Caki2 (cell line): ENCODE measurements around the gene CTSF. TPM values are rescaled to one million over a fixed set of nuclear protein-coding genes. Genes with fewer than 3 reads are reported as not detected.
"Not testable (repeated sequence)": the region's sequence is repeated elsewhere in the genome, so short reads cannot be mapped to it uniquely, and the experiment has no call there.

ENCODE experiments used
- DNase-seq: peaks from one replicate; pipeline ENCODE4 v3.0.0-alpha.2; 2015; ENCODE audit warnings: low read depth
- in situ Hi-C: cut with HindIII; loops from 2 replicates; pipeline ENCODE4 v1.10.0; 2016; ENCODE audit warnings: low sequenced_read_pairs, low pct_unique_long_range_greater_than_20kb, mixed read lengths
- total RNA-seq: library from RNA; depleted of rRNA; stranded (reverse); fragments of >200 nt; shearing (Covaris generic); gene quantifications from 2 replicates; pipeline ENCODE4 v1.2.3, GENCODE V29; 2014; ENCODE audit warnings: low replicate concordance

The CTSF gene
- total RNA-seq, 1 experiment from 2014 or later = not detected

DNA sequence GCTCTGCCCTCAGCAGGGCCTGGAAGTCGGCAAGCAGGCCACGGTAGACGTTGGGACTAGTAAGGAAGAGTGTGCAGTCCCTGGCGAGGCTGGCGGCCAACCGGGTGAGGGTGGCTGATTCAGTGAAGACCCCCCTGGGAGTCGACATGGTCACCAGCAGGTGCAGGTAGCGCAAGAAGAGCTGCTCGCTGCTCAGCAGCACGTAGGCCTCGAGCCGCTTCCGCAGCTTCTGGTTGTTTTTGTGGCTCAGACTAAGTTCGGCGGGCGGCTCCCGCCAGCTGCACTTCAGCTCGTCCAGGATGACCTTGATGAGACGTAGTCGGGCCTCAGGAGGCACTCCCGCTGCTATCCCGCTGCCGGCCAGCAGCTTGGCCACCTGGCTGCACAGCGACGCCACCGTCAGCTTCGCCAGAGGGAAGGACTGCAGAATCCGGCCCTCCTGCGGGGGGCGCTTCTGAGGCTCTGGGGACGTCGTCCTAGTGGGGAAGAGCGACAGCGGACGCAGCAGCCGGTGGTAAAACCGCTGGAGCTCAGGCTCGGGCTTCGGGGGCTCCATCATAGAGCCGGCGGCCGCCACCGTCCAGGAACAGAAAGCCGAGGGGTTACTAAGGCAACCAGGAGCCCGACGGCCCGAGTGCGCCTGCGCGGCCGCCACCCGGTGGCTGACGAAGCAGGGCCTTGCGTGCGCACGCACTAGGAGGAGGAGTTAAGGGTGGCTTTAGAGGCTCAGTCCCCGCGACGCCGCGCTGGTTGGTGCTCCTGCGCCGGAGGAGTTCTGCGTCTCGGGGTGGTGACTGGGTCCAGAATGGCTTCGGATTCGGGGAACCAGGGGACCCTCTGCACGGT is 24.3 kb upstream of the CTSF start, which contains the start of the genes CCDC87 and CCS:
TSS of gene CCDC87 (minus strand) at position 607 of the 846 bp plus-strand sequence. CDS start at position 559, 48 bp downstream.
TSS of gene CCS (plus strand) at position 729 of the 846 bp plus-strand sequence. CDS start at position 806, 77 bp downstream.
- peak; percentile 90 for DNase-seq
- in situ Hi-C loops = no loop called here

DNA sequence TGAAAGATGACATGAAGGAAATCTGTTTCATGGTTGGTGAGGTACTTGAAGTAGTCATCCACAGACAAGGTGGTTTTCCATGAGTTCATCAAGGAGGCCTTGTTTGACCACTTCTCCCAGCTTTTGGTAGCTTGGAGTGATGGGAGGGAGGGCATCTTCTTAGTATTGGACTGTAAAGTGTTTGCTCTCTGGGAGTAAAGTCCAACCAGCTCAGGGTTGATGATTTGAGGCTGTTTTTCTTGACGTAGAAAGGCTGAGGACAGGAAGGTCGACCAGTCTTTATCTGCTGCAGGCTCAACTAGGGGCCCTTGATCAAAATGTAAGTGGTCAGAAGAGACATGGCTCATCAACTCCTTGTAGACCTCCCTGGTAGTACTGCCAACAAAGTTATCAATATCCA is 22.8 kb upstream of the CTSF start:
- DNase-seq = no peak
- in situ Hi-C loops = no loop called here

DNA sequence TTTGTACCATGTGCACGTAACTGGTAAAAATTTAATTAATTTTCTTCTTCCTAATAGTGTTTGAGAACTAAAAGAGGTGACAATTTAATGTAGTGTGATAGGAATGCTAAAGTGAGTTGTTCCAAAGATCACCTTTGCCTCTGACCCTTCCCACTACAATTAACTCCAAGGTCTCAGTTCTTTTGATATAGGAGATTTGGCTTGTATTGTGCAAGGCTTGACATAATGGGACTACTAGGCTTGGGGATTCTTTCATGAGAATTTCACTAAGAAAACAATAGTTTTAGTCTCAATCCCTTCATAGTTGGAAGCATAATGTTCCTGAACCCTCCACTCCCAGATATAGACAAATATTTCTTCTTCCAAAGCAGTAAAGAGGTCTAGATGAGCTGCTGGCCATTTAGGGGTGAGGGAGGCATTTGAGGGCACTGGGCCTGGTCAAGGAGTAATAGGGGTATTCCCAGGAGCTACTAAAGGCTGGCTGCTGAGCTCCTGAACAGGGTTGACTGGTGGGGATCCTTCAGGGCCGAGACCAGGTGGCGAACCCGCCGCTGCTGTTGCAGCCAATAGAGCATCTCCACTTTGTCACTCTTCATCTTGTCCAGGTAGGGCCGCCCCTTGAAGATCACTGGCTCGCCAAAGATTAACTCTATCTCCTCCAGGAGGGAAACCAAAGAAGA is 21.7 kb upstream of the CTSF start:
- DNase-seq = no peak
- in situ Hi-C loops = no loop called here

DNA sequence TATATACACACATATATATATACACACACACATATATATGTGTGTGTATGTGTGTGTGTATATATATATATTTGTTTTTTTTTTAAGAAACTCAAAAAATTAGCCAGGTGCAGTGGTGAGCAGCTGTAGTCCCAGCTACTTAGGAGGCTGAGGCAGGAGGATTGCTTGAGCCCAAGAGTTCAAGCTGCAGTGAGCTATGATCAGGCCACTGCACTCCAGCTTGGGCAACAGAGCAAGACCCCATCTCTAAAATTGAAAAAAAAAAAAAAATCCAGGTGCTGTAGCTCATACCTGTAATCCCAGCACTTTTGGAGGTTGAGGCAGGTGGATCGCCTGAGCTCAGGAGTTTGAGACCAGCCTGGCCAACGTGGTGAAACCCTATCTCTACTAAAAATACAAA is 20.9 kb upstream of the CTSF start:
- in situ Hi-C loops, DNase-seq: not testable (repeated sequence)

DNA sequence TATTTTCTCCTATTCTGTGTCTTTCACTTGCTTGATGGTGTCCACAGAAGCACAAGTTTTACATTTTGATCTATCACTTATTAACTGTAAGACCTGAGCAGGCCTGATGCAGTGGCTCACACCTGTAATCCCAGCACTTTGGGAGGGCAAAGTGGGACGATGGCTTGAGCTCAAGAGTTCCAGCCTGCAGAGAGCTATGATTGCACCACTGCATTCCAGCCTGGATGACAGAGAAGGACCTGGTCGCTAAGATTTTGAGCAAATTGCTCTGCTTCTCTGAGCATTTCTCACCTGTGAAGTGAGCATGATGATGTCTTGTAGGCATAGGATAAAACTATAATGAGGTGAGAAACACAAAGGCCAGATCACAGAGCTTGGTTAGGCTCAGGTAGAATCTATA is 17.7 kb upstream of the CTSF start:
- in situ Hi-C loops = no loop called here

DNA sequence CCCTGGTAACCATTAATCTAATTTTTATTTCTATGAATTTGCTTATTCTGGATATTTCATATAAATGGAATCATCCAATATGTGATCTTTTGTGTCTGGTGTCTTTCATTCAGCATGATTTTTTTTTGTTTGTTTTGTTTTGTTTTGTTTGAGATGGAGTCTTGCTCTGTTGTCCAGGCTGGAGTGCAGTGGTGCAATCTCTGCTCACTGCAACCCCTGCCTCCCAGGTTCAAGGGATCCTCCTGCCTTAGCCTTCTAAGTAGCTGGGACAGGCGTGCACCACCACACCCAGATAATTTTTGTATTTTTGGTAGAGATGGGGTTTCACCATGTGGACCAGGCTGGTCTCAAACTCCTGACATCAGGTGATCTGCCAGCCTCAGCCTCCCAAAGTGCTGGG is 17.0 kb upstream of the CTSF start:
- DNase-seq, in situ Hi-C loops: not testable (repeated sequence)

More for the DNA sequence above, 17.7 kb upstream of the CTSF start:
- no peak for DNase-seq

DNA sequence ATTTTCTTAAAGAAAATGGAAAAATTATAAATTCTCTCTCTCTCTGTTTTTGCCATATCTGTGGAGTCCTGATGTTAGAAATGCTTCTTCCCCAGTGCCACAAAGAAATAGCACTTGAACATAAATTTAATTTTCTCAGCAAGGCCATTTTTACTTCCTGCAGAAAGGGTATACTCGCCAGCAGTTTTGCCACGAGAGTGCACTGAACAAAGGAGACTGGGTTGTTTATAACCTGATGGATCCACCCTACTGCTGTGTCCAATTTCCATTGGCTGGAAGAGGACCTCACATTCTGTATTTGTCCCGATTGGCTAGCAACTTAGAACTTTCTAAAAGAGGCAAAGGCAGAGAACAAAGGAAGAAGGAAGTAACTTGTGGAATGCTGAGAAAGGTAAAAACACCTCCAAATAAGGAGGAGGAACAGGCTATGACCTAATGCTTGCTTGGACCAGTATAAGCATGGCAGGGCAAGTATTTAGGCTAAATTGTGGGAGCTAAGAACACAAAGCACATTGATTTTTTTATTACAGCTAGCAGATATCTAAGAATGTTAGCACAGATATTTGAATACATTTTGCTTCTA is 14.2 kb upstream of the CTSF start:
- in situ Hi-C loops, DNase-seq: not testable (repeated sequence)

DNA sequence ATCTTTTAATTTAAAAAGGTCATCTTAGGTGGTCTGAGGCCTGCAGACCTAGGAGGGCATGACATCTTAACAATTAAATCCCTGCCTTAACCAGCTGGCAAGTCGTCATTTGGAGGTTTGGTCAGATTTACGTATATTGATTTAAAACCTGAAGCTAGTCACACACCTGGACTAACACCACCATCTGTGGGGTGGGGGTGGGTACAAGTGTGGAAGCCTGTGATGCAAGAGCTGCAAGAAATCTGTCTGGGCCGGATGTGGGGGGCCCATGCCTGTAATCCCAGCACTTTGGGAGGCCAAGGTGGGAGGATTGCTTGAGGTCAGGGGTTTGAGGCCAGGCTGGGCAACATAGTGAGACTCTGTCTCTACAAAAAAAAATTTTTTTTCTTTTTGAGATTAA is 12.9 kb upstream of the CTSF start:
- in situ Hi-C loops = no loop called here
- no peak for DNase-seq

DNA sequence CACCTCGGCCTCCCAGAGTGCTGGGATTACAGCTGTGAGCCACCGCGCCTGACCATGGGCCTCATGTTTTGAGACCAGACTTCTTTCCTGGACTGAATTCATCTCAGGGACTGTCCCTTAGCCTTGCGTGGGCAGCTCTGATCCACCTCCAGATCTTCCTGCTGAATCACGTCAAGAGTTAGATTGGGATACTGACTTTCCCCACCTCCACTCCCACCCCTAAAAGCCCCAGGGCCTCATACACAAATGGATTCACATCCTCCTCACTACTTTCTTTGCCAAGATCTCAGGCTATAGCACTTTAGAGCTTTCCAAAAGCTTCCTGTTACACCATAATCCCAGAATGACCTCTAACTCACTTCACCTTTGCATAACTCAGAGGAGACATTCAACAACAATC is 12.4 kb upstream of the CTSF start:
- in situ Hi-C loops = no loop called here
- DNase-seq = no peak

DNA sequence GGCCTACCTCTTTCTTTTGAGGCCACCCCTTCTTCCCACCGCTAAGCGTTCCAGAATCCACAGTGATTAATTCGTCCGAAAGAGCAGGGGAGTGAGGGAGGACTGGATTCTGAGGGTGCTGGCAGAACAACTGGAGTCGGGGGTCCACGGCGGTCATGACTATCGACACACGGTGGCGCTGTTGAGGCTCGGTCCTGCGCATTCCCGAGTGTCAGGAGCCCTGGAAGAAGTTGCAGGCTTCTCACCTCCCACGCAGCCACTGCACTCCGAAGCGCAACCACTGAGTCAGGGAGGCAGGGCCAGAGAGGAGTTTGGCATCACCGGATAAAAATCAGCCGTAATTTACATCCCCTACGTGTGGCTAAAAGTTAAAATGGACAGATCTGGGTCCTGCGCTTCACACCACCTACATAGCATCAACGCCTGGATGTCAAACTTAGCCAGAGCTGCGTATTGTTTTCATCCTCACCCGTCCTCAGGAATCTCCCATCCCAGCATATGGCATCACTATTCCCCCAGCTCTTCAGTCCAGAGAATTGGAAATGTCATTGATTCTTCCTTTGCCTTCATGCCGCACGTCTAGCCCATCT is 10.7 kb upstream of the CTSF start:
- DNase-seq = no peak
- in situ Hi-C loops = no loop called here

DNA sequence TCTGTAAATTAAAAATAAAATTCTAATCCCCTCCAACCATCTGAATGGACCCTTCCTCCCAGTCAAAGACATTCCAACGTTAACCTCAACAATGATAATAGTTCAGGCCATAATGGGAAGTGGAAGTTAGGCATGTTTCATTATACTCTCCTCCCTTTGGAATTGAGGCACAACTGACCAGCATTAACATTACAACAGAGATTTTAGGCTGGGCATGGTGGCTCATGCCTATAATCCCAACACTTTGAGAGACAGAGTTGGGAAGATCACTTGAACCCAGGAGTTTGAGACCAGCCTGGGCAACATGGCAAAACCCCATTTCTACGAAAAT is 2.4 kb upstream of the CTSF start:
- in situ Hi-C loops = no loop called here
- DNase-seq = no peak

DNA sequence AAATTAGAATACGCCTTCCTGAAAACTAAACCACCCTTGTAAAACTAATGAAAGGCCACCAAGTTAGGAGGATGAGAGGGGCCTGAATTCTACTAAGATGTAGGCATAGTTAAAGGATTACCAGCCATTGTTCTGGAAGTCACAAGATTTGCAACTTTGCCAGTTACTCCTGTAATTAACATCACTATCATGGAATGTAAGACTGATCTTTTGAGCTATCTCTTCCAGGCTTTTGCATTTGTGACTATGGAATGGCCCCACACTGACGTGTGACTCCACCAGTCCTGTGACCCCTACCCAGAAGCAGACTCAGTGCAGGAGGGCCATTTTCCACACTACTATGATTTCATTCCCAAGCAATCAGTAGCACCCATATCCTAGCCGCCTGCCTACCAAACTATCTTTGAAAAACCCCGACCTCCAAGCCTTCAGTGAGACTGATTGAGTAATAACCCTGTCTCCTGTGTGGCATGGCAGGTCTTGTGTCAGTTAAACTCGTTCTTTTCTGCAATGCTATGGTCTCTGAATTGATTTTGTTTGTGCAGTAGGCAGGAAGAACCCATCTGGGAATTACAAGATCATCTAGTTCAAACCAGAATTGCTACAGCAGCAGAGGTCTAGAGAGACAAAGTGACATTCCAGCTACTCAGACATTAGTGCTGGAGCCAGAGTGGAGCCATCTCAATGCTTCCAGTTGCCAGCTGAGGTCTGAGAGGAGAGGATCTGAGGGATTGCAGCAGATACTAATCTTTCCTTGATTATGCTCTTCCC is 1.9 kb upstream of the CTSF start:
- in situ Hi-C loops = no loop called here
- DNase-seq = no peak

DNA sequence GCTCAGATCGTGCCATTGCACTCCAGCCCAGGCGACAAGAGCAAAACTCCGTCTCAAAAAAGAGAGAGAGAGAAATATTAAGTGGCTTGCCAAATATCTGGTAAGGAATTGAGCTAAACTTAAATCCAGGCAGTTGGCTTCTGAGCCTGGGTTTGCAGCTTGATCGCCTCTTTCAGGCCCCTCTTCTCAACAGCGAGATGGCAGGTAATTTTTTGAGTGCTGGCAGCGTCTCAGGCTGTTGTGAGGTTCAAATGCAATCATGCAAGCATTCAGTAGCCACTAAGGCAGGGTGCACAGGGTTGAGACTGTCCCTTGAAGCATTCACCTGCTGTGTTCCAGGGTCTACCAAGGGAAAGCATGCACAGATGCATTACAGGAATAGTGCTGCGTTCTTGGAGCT is 670 bp upstream of the CTSF start:
- no peak for DNase-seq
- in situ Hi-C loops = no loop called here

DNA sequence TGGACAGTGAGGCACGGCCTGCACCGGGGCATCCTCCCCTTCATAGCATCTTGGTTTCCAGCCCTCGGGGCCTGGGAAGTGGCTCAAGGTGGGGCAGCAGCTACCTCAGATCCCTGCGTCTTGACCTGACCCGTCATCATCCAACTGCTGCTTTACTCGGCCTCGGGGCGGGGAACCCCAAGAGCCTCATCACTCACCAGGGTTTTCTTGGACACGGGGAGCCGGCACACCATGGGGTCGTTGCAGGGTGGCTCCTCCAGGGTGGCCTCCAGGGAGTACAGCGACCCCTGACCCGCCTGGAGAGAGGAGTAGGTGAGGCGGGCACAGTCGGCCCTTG is 651 bp downstream of the CTSF start:
- DNase-seq = no peak
- in situ Hi-C loops = no loop called here

DNA sequence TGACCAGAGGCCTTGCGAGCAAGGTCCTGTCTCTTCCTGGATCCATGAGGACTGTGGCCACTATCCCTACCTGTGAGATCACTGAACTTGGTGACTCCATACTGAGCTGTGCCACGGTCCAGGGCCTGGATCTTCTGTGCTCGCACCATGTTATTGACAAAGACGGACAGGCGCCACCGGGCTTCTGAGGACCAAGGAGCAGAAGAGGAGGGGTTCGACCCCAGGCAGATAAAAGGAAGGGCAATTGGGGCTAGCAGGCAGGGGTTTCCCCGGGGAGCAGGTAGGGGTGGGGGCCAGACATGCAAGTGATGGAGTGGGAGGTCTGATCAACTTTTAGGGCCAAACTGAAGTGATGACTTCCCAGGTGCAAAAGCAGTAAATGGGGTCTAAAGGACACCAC is 2.2 kb downstream of the CTSF start:
- DNase-seq = no peak
- in situ Hi-C loops = no loop called here

DNA sequence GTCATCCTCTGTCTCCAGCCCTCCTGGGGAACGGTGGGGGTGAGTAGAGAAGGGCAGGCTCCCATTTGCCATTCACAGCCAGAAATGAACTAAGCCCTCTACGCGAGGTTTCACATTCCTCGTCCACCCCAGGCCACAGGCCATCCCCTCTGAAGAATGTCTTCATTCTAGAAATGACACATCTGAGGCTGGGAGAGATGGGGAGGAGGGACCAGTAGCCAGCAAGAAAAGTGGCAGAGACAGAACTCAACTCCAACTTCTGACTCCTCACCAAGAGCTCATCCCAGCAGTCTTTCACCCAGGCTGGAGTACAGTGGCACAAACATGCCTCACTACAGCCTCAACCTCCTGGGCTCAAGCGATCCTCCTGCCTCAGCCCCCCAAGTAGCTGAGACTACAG is 3.4 kb downstream of the CTSF start:
- no peak for DNase-seq
- in situ Hi-C loops = no loop called here

DNA sequence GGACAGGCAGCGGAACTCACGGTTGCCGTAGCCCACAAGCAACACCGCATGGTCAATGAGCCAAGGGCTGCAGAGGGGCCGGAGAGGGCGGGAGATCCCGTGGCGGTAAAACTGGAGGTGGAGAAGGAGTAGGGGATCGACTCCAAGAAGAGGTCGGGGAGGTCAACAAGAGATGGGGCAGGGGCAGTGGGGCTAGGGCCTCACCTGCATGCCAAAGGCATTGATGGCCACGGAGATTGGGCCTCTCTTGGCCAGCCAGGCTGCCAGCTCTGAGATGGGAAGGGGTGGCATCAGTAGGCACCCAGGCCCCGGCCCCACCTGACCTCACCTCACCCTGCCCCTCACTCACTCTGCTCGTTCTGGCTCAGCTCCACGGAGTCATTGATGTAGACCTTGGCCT is 3.9 kb downstream of the CTSF start:
- DNase-seq = no peak
- in situ Hi-C loops = no loop called here

DNA sequence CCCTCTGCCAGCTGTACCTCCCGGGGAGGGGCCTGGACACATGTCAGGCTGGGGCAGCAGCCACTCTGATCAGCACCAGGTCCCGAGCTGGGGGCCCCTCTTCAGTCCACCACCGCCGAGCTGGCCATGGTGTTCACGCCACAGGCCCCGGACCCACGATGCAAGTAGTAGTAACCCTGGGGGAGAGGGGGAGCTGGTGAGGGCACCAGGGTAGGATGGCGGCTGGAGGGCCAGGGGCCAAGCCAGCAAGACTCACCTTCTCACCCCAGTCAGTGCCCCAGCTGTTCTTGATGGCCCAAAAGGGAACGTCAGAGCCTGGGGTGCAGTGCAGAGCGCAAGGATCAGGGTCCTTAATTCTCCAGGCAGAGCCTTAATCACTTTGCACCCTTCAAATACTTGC is 4.6 kb downstream of the CTSF start:
- in situ Hi-C loops = no loop called here
- DNase-seq = no peak
